Measurements from ENCODE around the gene CDHR1.

CDHR1 gene

GRCh38 chr10:84226616-84227015 is 32.3 kb downstream of the CDHR1 start:
- Histone ChIP-seq H3K4me3 (ENCODE audit: insufficient read depth in 1 of 2, low read depth in 1 of 2, low read length in 2 of 2) (no peak overlapping the region), H3K4me2 (ENCODE audit: low read length, poor library complexity, severe bottlenecking) (no peak overlapping the region), H3K14ac (ENCODE audit: low read length in 2 of 2) (no peak overlapping the region), H3K79me1 (replicated peaks; ENCODE audit: low read length, poor library complexity, severe bottlenecking) (no peaks in the 10 kb centered on the region), H3K4me1 (ENCODE audit: control insufficient read depth, insufficient read depth, low read depth, low read length) (no peaks in the 10 kb centered on the region), H2AFZ (ENCODE audit: low read depth, low read length) (no peak overlapping the region), H3K9ac (ENCODE audit: low read length) (no peak overlapping the region), H3K27ac (ENCODE audit: low read length, poor library complexity, severe bottlenecking) (no peak overlapping the region), H2BK120ac (ENCODE audit: low read depth, low read length) (no peak overlapping the region), H4K8ac (ENCODE audit: low read length) (no peak overlapping the region), H3K9me3 (ENCODE audit: control insufficient read depth, low read length) (no peaks in the 10 kb centered on the region), H3K4ac (ENCODE audit: low read depth in 1 of 2, low read length in 2 of 2) (no peak overlapping the region), H2BK15ac (ENCODE audit: low read depth, poor library complexity, severe bottlenecking) (no peak overlapping the region), H2BK12ac (ENCODE audit: low read length in 2 of 2) (no peak overlapping the region), H4K91ac (ENCODE audit: low read length) (no peak overlapping the region), H3K27me3 (ENCODE audit: control insufficient read depth in 1 of 2, insufficient read depth in 1 of 2, low read length in 2 of 2) (peaks cover 7 to 12% of the 10 kb centered on the region in 2 experiments), H3K36me3 (ENCODE audit: control insufficient read depth in 1 of 2, insufficient read depth in 2 of 2, low read depth in 1 of 2, low read length in 2 of 2) (no peaks in the 10 kb centered on the region), H2AK5ac (ENCODE audit: low read length, severe bottlenecking) (no peak overlapping the region), H3K23ac (ENCODE audit: low read length in 2 of 2) (no peak overlapping the region), H2BK5ac (ENCODE audit: low read depth, low read length, poor library complexity, severe bottlenecking) (no peak overlapping the region), H3K18ac (ENCODE audit: low read depth in 1 of 2, low read length in 2 of 2) (no peak overlapping the region)
- no peak for DNase-seq
- 61% methylated on average over 3 of the region's 3 CpGs for WGBS

- peaks cover 9 to 12% of the 10 kb centered on the region in 2 experiments for H3K27me3 ChIP-seq (ENCODE audit: control insufficient read depth in 1 of 2, insufficient read depth in 1 of 2, low read length in 2 of 2)
- no peak overlapping the region for H3K18ac ChIP-seq (ENCODE audit: low read depth in 1 of 2, low read length in 2 of 2)
- H3K14ac ChIP-seq (ENCODE audit: low read length in 2 of 2): no peak overlapping the region
- H3K79me1 ChIP-seq (replicated peaks; ENCODE audit: low read length, poor library complexity, severe bottlenecking): no peaks in the 10 kb centered on the region
- no peak overlapping the region for H2BK12ac ChIP-seq (ENCODE audit: low read length in 2 of 2)
- no peak overlapping the region for H3K4me2 ChIP-seq (ENCODE audit: low read length, poor library complexity, severe bottlenecking)
- H2AFZ ChIP-seq (ENCODE audit: low read depth, low read length): no peak overlapping the region
- no peak overlapping the region for H4K8ac ChIP-seq (ENCODE audit: low read length)
- no peak overlapping the region for H3K23ac ChIP-seq (ENCODE audit: low read length in 2 of 2)
- no peak overlapping the region for H2BK120ac ChIP-seq (ENCODE audit: low read depth, low read length)
- no peak overlapping the region for H3K4ac ChIP-seq (ENCODE audit: low read depth in 1 of 2, low read length in 2 of 2)
- no peaks in the 10 kb centered on the region for H3K36me3 ChIP-seq (ENCODE audit: control insufficient read depth in 1 of 2, insufficient read depth in 2 of 2, low read depth in 1 of 2, low read length in 2 of 2)
- no peak for DNase-seq
- H3K4me1 ChIP-seq (ENCODE audit: control insufficient read depth, insufficient read depth, low read depth, low read length): no peaks in the 10 kb centered on the region
- H3K9me3 ChIP-seq (ENCODE audit: control insufficient read depth, low read length): no peaks in the 10 kb centered on the region
- no peak overlapping the region for H3K4me3 ChIP-seq (ENCODE audit: insufficient read depth in 1 of 2, low read depth in 1 of 2, low read length in 2 of 2)
- no peak overlapping the region for H3K9ac ChIP-seq (ENCODE audit: low read length)
- WGBS: 73% methylated on average over 3 of the region's 4 CpGs
- no peak overlapping the region for H2BK5ac ChIP-seq (ENCODE audit: low read depth, low read length, poor library complexity, severe bottlenecking)
- H4K91ac ChIP-seq (ENCODE audit: low read length): no peak overlapping the region
- H2BK15ac ChIP-seq (ENCODE audit: low read depth, poor library complexity, severe bottlenecking): no peak overlapping the region
- H3K27ac ChIP-seq (ENCODE audit: low read length, poor library complexity, severe bottlenecking): no peak overlapping the region
- H2AK5ac ChIP-seq (ENCODE audit: low read length, severe bottlenecking): no peak overlapping the region
Observed at GRCh38 chr10:84227810-84228209, 33.5 kb downstream of the CDHR1 start.

GRCh38 chr10:84230359-84230758 is 36.0 kb downstream of the CDHR1 start:
- H4K91ac ChIP-seq (ENCODE audit: low read length): no peak overlapping the region
- no peak overlapping the region for H2BK15ac ChIP-seq (ENCODE audit: low read depth, poor library complexity, severe bottlenecking)
- H3K36me3 ChIP-seq (ENCODE audit: control insufficient read depth in 1 of 2, insufficient read depth in 2 of 2, low read depth in 1 of 2, low read length in 2 of 2): no peaks in the 10 kb centered on the region
- no peak overlapping the region for H3K18ac ChIP-seq (ENCODE audit: low read depth in 1 of 2, low read length in 2 of 2)
- no peak overlapping the region for H4K8ac ChIP-seq (ENCODE audit: low read length)
- no peak overlapping the region for H3K4me3 ChIP-seq (ENCODE audit: insufficient read depth in 1 of 2, low read depth in 1 of 2, low read length in 2 of 2)
- no peak for DNase-seq
- H3K9me3 ChIP-seq (ENCODE audit: control insufficient read depth, low read length): no peaks in the 10 kb centered on the region
- H3K23ac ChIP-seq (ENCODE audit: low read length in 2 of 2): no peak overlapping the region
- no peak overlapping the region for H2AFZ ChIP-seq (ENCODE audit: low read depth, low read length)
- H2BK12ac ChIP-seq (ENCODE audit: low read length in 2 of 2): no peak overlapping the region
- H2BK120ac ChIP-seq (ENCODE audit: low read depth, low read length): no peak overlapping the region
- H2AK5ac ChIP-seq (ENCODE audit: low read length, severe bottlenecking): no peak overlapping the region
- no peak overlapping the region for H3K9ac ChIP-seq (ENCODE audit: low read length)
- no peak overlapping the region for H3K14ac ChIP-seq (ENCODE audit: low read length in 2 of 2)
- H3K4me2 ChIP-seq (ENCODE audit: low read length, poor library complexity, severe bottlenecking): no peak overlapping the region
- no peak overlapping the region for H3K27ac ChIP-seq (ENCODE audit: low read length, poor library complexity, severe bottlenecking)
- H3K79me1 ChIP-seq (replicated peaks; ENCODE audit: low read length, poor library complexity, severe bottlenecking): no peaks in the 10 kb centered on the region
- H3K27me3 ChIP-seq (ENCODE audit: control insufficient read depth in 1 of 2, insufficient read depth in 1 of 2, low read length in 2 of 2): peaks cover 7 to 14% of the 10 kb centered on the region in 2 experiments
- WGBS: 93% methylated on average over 1 of the region's 1 CpG
- no peaks in the 10 kb centered on the region for H3K4me1 ChIP-seq (ENCODE audit: control insufficient read depth, insufficient read depth, low read depth, low read length)
- H3K4ac ChIP-seq (ENCODE audit: low read depth in 1 of 2, low read length in 2 of 2): no peak overlapping the region
- H2BK5ac ChIP-seq (ENCODE audit: low read depth, low read length, poor library complexity, severe bottlenecking): no peak overlapping the region

GRCh38 chr10:84232376-84232775 is 38.0 kb downstream of the CDHR1 start:
- Histone ChIP-seq H2BK12ac (ENCODE audit: low read length in 2 of 2) (no peak overlapping the region), H3K27me3 (ENCODE audit: control insufficient read depth in 1 of 2, insufficient read depth in 1 of 2, low read length in 2 of 2) (peaks cover 7 to 10% of the 10 kb centered on the region in 2 experiments), H3K4me1 (ENCODE audit: control insufficient read depth, insufficient read depth, low read depth, low read length) (no peaks in the 10 kb centered on the region), H2BK120ac (ENCODE audit: low read depth, low read length) (no peak overlapping the region), H3K27ac (ENCODE audit: low read length, poor library complexity, severe bottlenecking) (no peak overlapping the region), H3K23ac (ENCODE audit: low read length in 2 of 2) (no peak overlapping the region), H3K9ac (ENCODE audit: low read length) (no peak overlapping the region), H3K9me3 (ENCODE audit: control insufficient read depth, low read length) (no peaks in the 10 kb centered on the region), H3K14ac (ENCODE audit: low read length in 2 of 2) (no peak overlapping the region), H4K8ac (ENCODE audit: low read length) (no peak overlapping the region), H3K79me1 (replicated peaks; ENCODE audit: low read length, poor library complexity, severe bottlenecking) (no peaks in the 10 kb centered on the region), H2AFZ (ENCODE audit: low read depth, low read length) (no peak overlapping the region), H2BK5ac (ENCODE audit: low read depth, low read length, poor library complexity, severe bottlenecking) (no peak overlapping the region), H3K36me3 (ENCODE audit: control insufficient read depth in 1 of 2, insufficient read depth in 2 of 2, low read depth in 1 of 2, low read length in 2 of 2) (no peaks in the 10 kb centered on the region), H3K18ac (ENCODE audit: low read depth in 1 of 2, low read length in 2 of 2) (no peak overlapping the region), H3K4me3 (ENCODE audit: insufficient read depth in 1 of 2, low read depth in 1 of 2, low read length in 2 of 2) (no peak overlapping the region), H2AK5ac (ENCODE audit: low read length, severe bottlenecking) (no peak overlapping the region), H3K4me2 (ENCODE audit: low read length, poor library complexity, severe bottlenecking) (no peak overlapping the region), H2BK15ac (ENCODE audit: low read depth, poor library complexity, severe bottlenecking) (no peak overlapping the region), H3K4ac (ENCODE audit: low read depth in 1 of 2, low read length in 2 of 2) (no peak overlapping the region), H4K91ac (ENCODE audit: low read length) (no peak overlapping the region)
- 85% methylated on average over 10 of the region's 10 CpGs for WGBS
- no peak for DNase-seq
